GM23248 (cell line): ENCODE results near the gene NRF1. TPM values are rescaled to one million over a fixed set of nuclear protein-coding genes. Genes with fewer than 3 reads are reported as not detected.
"Not testable (repeated sequence)": the region's sequence is repeated elsewhere in the genome, so short reads cannot be mapped to it uniquely, and the experiment has no call there.

Source experiments
- DNase-seq: peaks from one replicate; pipeline ENCODE4 v3.0.0-alpha.2; 2015
- H2AFZ ChIP-seq: fragments of 200-600 bp; sonication (generic); 2 replicates; pipeline ENCODE4 v1.6.1; 2016; ENCODE audit warnings: antibody characterized with exemption
- H3F3A ChIP-seq: fragments of 200-600 bp; sonication (generic); 2 replicates; pipeline ENCODE4 v1.6.1; 2016; ENCODE audit warnings: mild to moderate bottlenecking, antibody characterized with exemption, mixed run types; ENCODE audit not compliant: insufficient read depth
- H3K27ac ChIP-seq: fragments of 200-600 bp; sonication (generic); 2 replicates; pipeline ENCODE4 v1.5.1; 2016; ENCODE audit warnings: mild to moderate bottlenecking
- H3K27me3 ChIP-seq: fragments of 200-600 bp; sonication (generic); replicated peaks from 2 replicates; pipeline ENCODE4 v1.6.1; 2016; ENCODE audit warnings: mild to moderate bottlenecking; ENCODE audit not compliant: insufficient read depth
- H3K36me3 ChIP-seq: fragments of 200-600 bp; sonication (generic); 2 replicates; pipeline ENCODE4 v1.6.1; 2016; ENCODE audit warnings: low read depth, mild to moderate bottlenecking
- H3K4me1 ChIP-seq: fragments of 200-600 bp; sonication (generic); 2 replicates; pipeline ENCODE4 v1.6.1; 2016; ENCODE audit warnings: mild to moderate bottlenecking; ENCODE audit not compliant: insufficient read depth
- H3K4me2 ChIP-seq: fragments of 200-600 bp; sonication (generic); one replicate; pipeline ENCODE4 v1.6.1; 2016; ENCODE audit warnings: mild to moderate bottlenecking; ENCODE audit not compliant: unreplicated experiment
- H3K4me3 ChIP-seq: fragments of 200-600 bp; sonication (generic); 2 replicates; pipeline ENCODE4 v1.5.1; 2016; ENCODE audit warnings: mild to moderate bottlenecking
- H3K79me2 ChIP-seq: fragments of 200-600 bp; sonication (generic); 2 replicates; pipeline ENCODE4 v1.6.1; 2016; ENCODE audit warnings: mild to moderate bottlenecking; ENCODE audit not compliant: insufficient read depth
- H3K9ac ChIP-seq: fragments of 200-600 bp; sonication (generic); 2 replicates; pipeline ENCODE4 v1.6.1; 2016; ENCODE audit warnings: mild to moderate bottlenecking
- H3K9me2 ChIP-seq: fragments of 200-600 bp; sonication (generic); 2 replicates; pipeline ENCODE4 v1.6.1; 2016; ENCODE audit warnings: mixed run types, mild to moderate bottlenecking, moderate library complexity; ENCODE audit not compliant: insufficient read depth
- H3K9me3 ChIP-seq: fragments of 200-600 bp; sonication (generic); one replicate; pipeline ENCODE4 v1.6.1; 2017; ENCODE audit warnings: low read depth
- H4K20me1 ChIP-seq: fragments of 200-600 bp; sonication (generic); 2 replicates; pipeline ENCODE4 v1.6.0; 2016; ENCODE audit not compliant: insufficient read depth
- EZH2 ChIP-seq: fragments of 200-600 bp; sonication (generic); IDR thresholded peaks from 2 replicates; pipeline ENCODE4 v1.6.1; 2018; ENCODE audit warnings: antibody characterized with exemption, mild to moderate bottlenecking; ENCODE audit not compliant: insufficient read depth, poor library complexity, severe bottlenecking
- EZH2phosphoT487 ChIP-seq: fragments of 200-600 bp; sonication (generic); IDR thresholded peaks from 2 replicates; pipeline ENCODE4 v1.6.1; 2018; ENCODE audit warnings: antibody characterized with exemption, moderate library complexity, mild to moderate bottlenecking, low read depth; ENCODE audit not compliant: insufficient read depth
- WGBS, 2 experiments: methylation state at CpG; one replicate each; pipeline ENCODE4 v1.1.6; 2015 to 2017; ENCODE audit warnings: low lambda C conversion rate in 2 of 2, low coverage in 1 of 2; ENCODE audit errors: missing lambda C conversion rate in 2 of 2; 5-methylcytosine and 5-hydroxymethylcytosine counted together
- in situ Hi-C: fragments of 300-500 bp; cut with MboI; formaldehyde crosslinking; loops from 2 replicates; pipeline ENCODE4 v1.15.0; 2020
- polyA plus RNA-seq: library from polyadenylated mRNA; unstranded; fragments of >200 nt; fragmentation: Nextera tagmentation; extraction: Ambion mirVana; gene quantifications from 2 replicates; pipeline ENCODE4 v1.2.1, GENCODE V29; 2016
- total RNA-seq: library from RNA; depleted of rRNA; stranded (reverse); fragments of >200 nt; shearing (Covaris generic); gene quantifications from 2 replicates; pipeline ENCODE4 v1.2.3, GENCODE V29; 2014

The NRF1 gene
- total and polyA plus RNA-seq, 2 experiments from 2014 or later: 3.5 to 11.1 TPM

GRCh38 chr7:129626896-129627295 is 15.4 kb downstream of the NRF1 start:
- Histone ChIP-seq H4K20me1 (no peaks in the 10 kb centered on the region), H3K9me2 (no peaks in the 10 kb centered on the region), H3K9me3 (no peaks in the 10 kb centered on the region), H3K27me3 (no peaks in the 10 kb centered on the region), H3F3A (peaks cover 3% of the 10 kb centered on the region; the same call in 1 of the 2 replicates), H3K4me1 (no peaks in the 10 kb centered on the region), H3K27ac (no peak overlapping the region), H3K4me2 (no peak overlapping the region), H3K9ac (no peak overlapping the region), H3K4me3 (no peak overlapping the region), H3K79me2 (peaks cover 100% of the 10 kb centered on the region), H2AFZ (no peak overlapping the region), H3K36me3 (no peaks in the 10 kb centered on the region)
- 99 to 100% methylated on average over 3 of the region's 3 CpGs for WGBS, 2 experiments
- TF ChIP-seq EZH2: no peak
- TF ChIP-seq EZH2phosphoT487: no peak
- no peak for DNase-seq
- in situ Hi-C loops: loop anchor here (25.0 kb wide), 1 partner anchor 415 kb away; no protein-coding TSS in a partner anchor

- no peaks in the 10 kb centered on the region for H3K27me3 ChIP-seq
- in situ Hi-C loops: loop anchor here (25.0 kb wide), 1 partner anchor 418 kb away; no protein-coding TSS in a partner anchor
- peaks cover 97% of the 10 kb centered on the region for H3K79me2 ChIP-seq
- 73 to 86% methylated on average over 2 of the region's 2 CpGs for WGBS, 2 experiments
- H3K4me1 ChIP-seq: 0 out of 2 replicates have a peak, but pooled peaks cover 3% of the 10 kb centered on the region
- H4K20me1 ChIP-seq: no peaks in the 10 kb centered on the region
- no peak overlapping the region for H3K27ac ChIP-seq
- H3K4me3 ChIP-seq: no peak overlapping the region
- H3K36me3 ChIP-seq: no peaks in the 10 kb centered on the region
- H3F3A ChIP-seq: peaks cover 10% of the 10 kb centered on the region; the same call in 1 of the 2 replicates
- H2AFZ ChIP-seq: no peak overlapping the region
- TF ChIP-seq EZH2phosphoT487 (no peak), EZH2 (no peak)
- no peak overlapping the region for H3K9ac ChIP-seq
- H3K9me3 ChIP-seq: no peaks in the 10 kb centered on the region
- H3K4me2 ChIP-seq: no peak overlapping the region
- H3K9me2 ChIP-seq: no peaks in the 10 kb centered on the region
- DNase-seq: no peak
Measured at GRCh38 chr7:129630341-129630740, 18.8 kb downstream of the NRF1 start.

- Histone ChIP-seq H3K4me1 (0 out of 2 replicates have a peak, but pooled peaks cover 4% of the 10 kb centered on the region), H3K9me3 (no peaks in the 10 kb centered on the region), H4K20me1 (no peaks in the 10 kb centered on the region), H3K27ac (no peak overlapping the region), H3K27me3 (no peaks in the 10 kb centered on the region), H3K4me3 (no peak overlapping the region), H3K79me2 (peaks cover 94% of the 10 kb centered on the region), H3K9ac (no peak overlapping the region), H3K36me3 (no peaks in the 10 kb centered on the region), H3K9me2 (no peaks in the 10 kb centered on the region), H2AFZ (no peak overlapping the region), H3K4me2 (no peak overlapping the region), H3F3A (peaks cover 10% of the 10 kb centered on the region; the same call in 1 of the 2 replicates)
- TF ChIP-seq EZH2 (no peak), EZH2phosphoT487 (no peak)
- no peak for DNase-seq
- in situ Hi-C loops: loop anchor here (25.0 kb wide), 1 partner anchor 422 kb away; no protein-coding TSS in a partner anchor
- 98% methylated on average over 2 of the region's 2 CpGs for WGBS, 2 experiments
Measured at GRCh38 chr7:129634361-129635034, 23.0 kb downstream of the NRF1 start.

- 0 out of 2 replicates have a peak, but pooled peaks cover 4% of the 10 kb centered on the region for H3K4me1 ChIP-seq
- H3K9ac ChIP-seq: no peak overlapping the region
- no peaks in the 10 kb centered on the region for H4K20me1 ChIP-seq
- H3K79me2 ChIP-seq: peaks cover 94% of the 10 kb centered on the region
- H3K36me3 ChIP-seq: no peaks in the 10 kb centered on the region
- no peak overlapping the region for H3K4me3 ChIP-seq
- H3K9me3 ChIP-seq: no peaks in the 10 kb centered on the region
- peak overlapping the region; percentile 40; the same call in 1 of the 2 replicates for H2AFZ ChIP-seq
- in situ Hi-C loops: loop anchor here (25.0 kb wide), 1 partner anchor 423 kb away; no protein-coding TSS in a partner anchor
- no peak for TF ChIP-seq EZH2
- no peak for TF ChIP-seq EZH2phosphoT487
- H3K4me2 ChIP-seq: no peak overlapping the region
- peak; percentile 81 for DNase-seq
- H3K9me2 ChIP-seq: no peaks in the 10 kb centered on the region
- H3K27me3 ChIP-seq: no peaks in the 10 kb centered on the region
- 29 to 33% methylated on average over 6 of the region's 6 CpGs for WGBS, 2 experiments
- no peak overlapping the region for H3K27ac ChIP-seq
- H3F3A ChIP-seq: peaks cover 10% of the 10 kb centered on the region; the same call in 1 of the 2 replicates
Measured at GRCh38 chr7:129635300-129636029, 23.9 kb downstream of the NRF1 start.

- peaks cover 94% of the 10 kb centered on the region for H3K79me2 ChIP-seq
- not testable (repeated sequence) for H3K4me3 ChIP-seq, H3K9ac ChIP-seq, H3K9me2 ChIP-seq, H3K9me3 ChIP-seq, H4K20me1 ChIP-seq, H3F3A ChIP-seq, H2AFZ ChIP-seq, DNase-seq, H3K36me3 ChIP-seq, H3K4me2 ChIP-seq, H3K4me1 ChIP-seq, H3K27me3 ChIP-seq, H3K27ac ChIP-seq
- 86 to 91% methylated on average over 5 of the region's 5 CpGs for WGBS, 2 experiments
- in situ Hi-C loops: loop anchor here (25.0 kb wide), 1 partner anchor 424 kb away; no protein-coding TSS in a partner anchor
Measured at GRCh38 chr7:129636030-129636550, 24.6 kb downstream of the NRF1 start.
